Spleen (tissue), 11 donors: ENCODE data around the gene LRP2. TPM values are rescaled to one million over a fixed set of nuclear protein-coding genes. Genes with fewer than 3 reads are reported as not detected.

ENCODE experiments used
- DNase-seq: peaks from one replicate; pipeline ENCODE4 v3.0.0-alpha.2; 2020
- H3K27ac ChIP-seq, 8 donors: fragments of 200-600 bp; sonication (generic) in 7 of 8; 1 replicate in 4 of 8; 2 replicates in 4 of 8; pipeline versions ENCODE4 v1.5.0 to v1.8.0; 2016 to 2021; ENCODE audit warnings: inconsistent platforms in 4 of 8, mild to moderate bottlenecking in 4 of 8, moderate library complexity in 1 of 8
- H3K27me3 ChIP-seq, 7 donors: fragments of 200-600 bp; sonication (generic) in 6 of 7; replicated peaks in 1 of 7; 1 replicate in 4 of 7; 2 replicates in 3 of 7; pipeline versions ENCODE4 v1.5.0 to v1.8.0; 2016 to 2021; ENCODE audit warnings: inconsistent platforms in 3 of 7, mild to moderate bottlenecking in 1 of 7
- H3K36me3 ChIP-seq, 6 donors: fragments of 200-600 bp; sonication (generic) in 5 of 6; 1 replicate in 4 of 6; 2 replicates in 2 of 6; pipeline versions ENCODE4 v1.5.0 to v1.8.0; 2016 to 2021; ENCODE audit warnings: inconsistent platforms in 2 of 6
- H3K4me1 ChIP-seq, 6 donors: fragments of 200-600 bp; sonication (generic) in 5 of 6; 1 replicate in 3 of 6; 2 replicates in 3 of 6; pipeline versions ENCODE4 v1.5.0 to v1.8.0; 2016 to 2021; ENCODE audit warnings: inconsistent platforms in 3 of 6
- H3K4me3 ChIP-seq, 8 donors: fragments of 200-600 bp; sonication (generic) in 7 of 8; 1 replicate in 4 of 8; 2 replicates in 4 of 8; pipeline versions ENCODE4 v1.5.0 to v1.8.0; 2016 to 2021; ENCODE audit warnings: inconsistent platforms in 4 of 8, mild to moderate bottlenecking in 4 of 8, moderate library complexity in 2 of 8
- H3K9me3 ChIP-seq, 8 donors: fragments of 200-600 bp; sonication (generic) in 7 of 8; 1 replicate in 4 of 8; 2 replicates in 4 of 8; pipeline versions ENCODE4 v1.5.0 to v1.8.0; 2016 to 2021; ENCODE audit warnings: inconsistent platforms in 4 of 8
- POLR2A ChIP-seq, 3 donors: fragments of 450-650 bp; IDR thresholded peaks; one replicate each; pipeline ENCODE4 v1.5.1; 2017; ENCODE audit warnings: antibody characterized with exemption in 3 of 3, mild to moderate bottlenecking in 1 of 3
- POLR2AphosphoS5 ChIP-seq, 3 donors: sonication (generic); formaldehyde crosslinking; IDR thresholded peaks; one replicate each; pipeline ENCODE4 v1.5.1; 2017; ENCODE audit warnings: antibody characterized with exemption in 3 of 3
- WGBS, 5 donors: extraction: QIAGEN DNeasy Blood & Tissue Kit in 3 of 5; methylation state at CpG; one replicate each; pipeline versions ENCODE4 v1.1.5 to v1.1.7; 2013 to 2018; 5-methylcytosine and 5-hydroxymethylcytosine counted together
- intact Hi-C: fragments of 100-400 bp; cut with DNase I; formaldehyde crosslinking; loops from one replicate; pipeline ENCODE4 v1.15.0; 2023; ENCODE audit warnings: low total_unique reads
- polyA plus RNA-seq, 3 donors: library from polyadenylated mRNA; stranded (reverse); fragments of 200-250 nt; gene quantifications; one replicate each; pipeline ENCODE4 v1.2.1, GENCODE V29; 2013
- total RNA-seq, 7 donors: library from RNA; depleted of rRNA in 3 of 7; stranded (reverse); fragments of >200 nt in 3 of 7; fragmentation: NEBNext Ultra II Directional in 4 of 7; extraction: Animal tissue kit (Norgen Biotek cat#: 25700) in 4 of 7; gene quantifications; one replicate each; pipeline versions ENCODE4 v1.1.0 to v1.2.1, GENCODE V29; 2016 to 2021
- TF ChIP-seq, protein P1 (sequence below), 11 experiments: fragments of 200-600 bp in 7 of 11; fragments of 450-650 bp in 4 of 11; sonication (generic) in 4 of 11; IDR thresholded peaks in 8 of 11; conservative IDR thresholded peaks in 3 of 11; 1 replicate in 7 of 11; 2 replicates in 4 of 11; pipeline versions ENCODE4 v1.4.0 to v1.8.0; 2016 to 2021; ENCODE audit warnings: antibody characterized with exemption in 11 of 11, inconsistent platforms in 4 of 11, mild to moderate bottlenecking in 1 of 11
- donor health status: healthy with polysubstance abuse.
- donor health status: DM: no; HTN: no; CAD: no; lungs with moderate emphysema.
- donor health status: DM: no; HTN: no; CAD: no.
- donor health status: Bipolar disorder and iron deficiency.
- donor health status: healthy.
- donor health status: DM: no; HTN: no; CAD: no.
- donor health status: DM: yes; HTN: yes; CAD: no.

LRP2 gene
- total and polyA plus RNA-seq, 10 donors = not detected

DNA sequence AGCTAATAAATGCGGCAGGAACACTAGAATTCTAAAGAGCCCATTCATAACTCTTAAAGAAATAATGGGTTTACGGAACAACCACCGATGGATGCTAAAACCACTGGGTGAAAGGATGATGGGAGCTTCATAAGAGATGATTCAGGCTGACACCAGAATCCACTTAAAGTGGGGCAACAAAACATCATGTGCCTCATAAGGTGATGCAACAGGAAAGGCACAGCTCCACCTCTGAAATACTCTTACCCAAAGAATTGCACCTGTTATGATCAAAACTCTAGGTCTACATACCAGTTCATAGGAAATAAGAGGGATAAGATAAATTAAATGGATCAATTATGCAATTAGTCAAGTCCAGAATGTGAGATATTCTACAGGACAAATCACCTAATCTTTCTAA lies 161.6 kb downstream of the LRP2 start:
- intact Hi-C loops = no loop called here
- no peak for DNase-seq
- H3K36me3 ChIP-seq = no peaks in the 10 kb centered on the region
- H3K27ac ChIP-seq = no peak overlapping the region
- H3K27me3 ChIP-seq = peaks cover 0 to 7% (median 0%) of the 10 kb centered on the region in 7 donors
- no peaks in the 10 kb centered on the region for H3K9me3 ChIP-seq
- no peak overlapping the region for H3K4me3 ChIP-seq
- TF ChIP-seq POLR2AphosphoS5 (IDR thresholded peaks at IDR 0.05) = no peak
- TF ChIP-seq POLR2A (IDR thresholded peaks at IDR 0.05) = no peak
- TF ChIP-seq, protein P1, sequence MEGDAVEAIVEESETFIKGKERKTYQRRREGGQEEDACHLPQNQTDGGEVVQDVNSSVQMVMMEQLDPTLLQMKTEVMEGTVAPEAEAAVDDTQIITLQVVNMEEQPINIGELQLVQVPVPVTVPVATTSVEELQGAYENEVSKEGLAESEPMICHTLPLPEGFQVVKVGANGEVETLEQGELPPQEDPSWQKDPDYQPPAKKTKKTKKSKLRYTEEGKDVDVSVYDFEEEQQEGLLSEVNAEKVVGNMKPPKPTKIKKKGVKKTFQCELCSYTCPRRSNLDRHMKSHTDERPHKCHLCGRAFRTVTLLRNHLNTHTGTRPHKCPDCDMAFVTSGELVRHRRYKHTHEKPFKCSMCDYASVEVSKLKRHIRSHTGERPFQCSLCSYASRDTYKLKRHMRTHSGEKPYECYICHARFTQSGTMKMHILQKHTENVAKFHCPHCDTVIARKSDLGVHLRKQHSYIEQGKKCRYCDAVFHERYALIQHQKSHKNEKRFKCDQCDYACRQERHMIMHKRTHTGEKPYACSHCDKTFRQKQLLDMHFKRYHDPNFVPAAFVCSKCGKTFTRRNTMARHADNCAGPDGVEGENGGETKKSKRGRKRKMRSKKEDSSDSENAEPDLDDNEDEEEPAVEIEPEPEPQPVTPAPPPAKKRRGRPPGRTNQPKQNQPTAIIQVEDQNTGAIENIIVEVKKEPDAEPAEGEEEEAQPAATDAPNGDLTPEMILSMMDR (IDR thresholded peaks at IDR 0.05 in 8 of 11, conservative IDR thresholded peaks at IDR 0.05 in 3 of 11) = no peak
- H3K4me1 ChIP-seq = no peaks in the 10 kb centered on the region
- WGBS, 5 donors = 84 to 91% (median 87%) methylated on average over 3 of the region's 3 CpGs

DNA sequence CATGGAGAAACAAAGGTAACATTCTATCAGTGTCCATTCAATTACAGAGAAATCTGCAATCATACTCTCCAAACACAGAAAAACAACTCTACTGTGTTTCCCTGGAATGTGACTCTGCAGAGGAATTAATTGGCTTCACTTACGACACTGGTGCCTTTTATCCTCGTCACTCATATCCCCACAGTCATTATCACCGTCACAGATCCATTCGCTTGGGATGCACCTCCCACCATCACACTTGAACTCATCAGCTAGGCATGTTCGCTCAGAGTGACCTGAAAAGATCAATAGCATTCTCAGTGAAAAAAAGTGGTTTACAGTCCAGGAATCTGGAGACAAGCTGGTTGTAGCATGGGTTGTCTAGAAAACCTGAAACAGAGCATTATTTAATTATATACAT lies 168.7 kb downstream of the LRP2 start:
- no peak for DNase-seq
- TF ChIP-seq POLR2AphosphoS5 (IDR thresholded peaks at IDR 0.05) = no peak
- 66 to 86% (median 81%) methylated on average over 5 of the region's 5 CpGs for WGBS, 5 donors

DNA sequence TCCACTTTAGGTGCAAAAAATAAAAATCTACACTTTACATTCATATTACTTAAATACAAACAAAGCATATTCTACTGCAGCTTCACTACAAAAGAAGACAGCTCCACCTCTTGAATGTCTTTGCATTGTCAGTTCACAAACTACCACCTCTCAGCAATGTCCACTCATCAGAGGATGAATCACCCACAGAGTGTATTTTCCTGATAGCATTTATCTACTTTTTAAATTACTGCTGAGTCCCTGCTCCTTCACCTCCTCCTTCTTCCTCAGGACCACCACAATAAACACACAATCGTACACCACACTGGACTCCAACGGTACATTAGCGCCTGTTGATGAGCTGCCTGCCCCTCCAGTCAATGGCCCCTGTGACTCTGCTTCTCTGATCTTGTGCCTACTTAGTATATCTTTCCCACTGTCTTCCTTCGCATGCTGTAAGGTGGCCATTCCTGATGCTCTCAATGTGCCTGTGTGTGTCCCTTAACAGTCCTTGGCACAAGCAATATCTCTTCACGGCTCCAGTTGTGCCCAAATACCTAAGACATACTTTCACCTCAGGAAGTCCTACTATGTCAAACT lies 172.0 kb downstream of the LRP2 start:
- 52 to 95% (median 75%) methylated on average over 5 of the region's 5 CpGs for WGBS, 5 donors
- no peaks in the 10 kb centered on the region for H3K9me3 ChIP-seq
- intact Hi-C loops = no loop called here
- H3K36me3 ChIP-seq = no peaks in the 10 kb centered on the region
- TF ChIP-seq, protein P1 (IDR thresholded peaks at IDR 0.05 in 8 of 11, conservative IDR thresholded peaks at IDR 0.05 in 3 of 11) = no peak
- TF ChIP-seq POLR2A (IDR thresholded peaks at IDR 0.05) = no peak
- DNase-seq = no peak
- H3K4me3 ChIP-seq = no peak overlapping the region
- H3K4me1 ChIP-seq = no peaks in the 10 kb centered on the region
- no peaks in the 10 kb centered on the region for H3K27me3 ChIP-seq
- no peak overlapping the region for H3K27ac ChIP-seq

More for the DNA sequence above, 168.7 kb downstream of the LRP2 start:
- Histone ChIP-seq H3K36me3 (no peaks in the 10 kb centered on the region), H3K4me1 (no peaks in the 10 kb centered on the region), H3K27ac (no peak overlapping the region), H3K4me3 (no peak overlapping the region), H3K27me3 (no peaks in the 10 kb centered on the region), H3K9me3 (no peaks in the 10 kb centered on the region)
- intact Hi-C loops = no loop called here

DNA sequence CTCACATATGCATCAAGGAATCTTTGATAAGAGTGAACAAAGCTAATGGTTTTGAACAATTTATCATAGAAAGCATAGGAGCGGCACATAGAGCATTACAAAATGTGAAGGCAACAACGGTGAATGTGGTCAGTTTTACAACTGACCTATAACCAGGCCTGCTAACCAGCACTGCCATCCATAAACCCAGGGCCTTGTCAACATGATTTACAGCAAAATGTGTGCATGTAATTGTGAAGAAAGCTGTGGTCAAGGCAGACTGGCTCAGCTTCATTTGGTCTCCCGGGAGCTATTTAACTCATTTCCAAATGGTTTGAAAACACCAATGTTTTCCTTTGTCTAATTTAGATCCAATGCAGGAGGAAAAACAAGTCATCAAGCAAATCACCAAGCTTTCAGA lies 173.2 kb downstream of the LRP2 start:
- whole genome bisulfite sequencing, 5 donors = 78 to 89% (median 83%) methylated on average over 3 of the region's 3 CpGs
- intact Hi-C loops = no loop called here

More for the DNA sequence above, 173.2 kb downstream of the LRP2 start:
- Histone ChIP-seq H3K4me3 (no peak overlapping the region), H3K4me1 (no peaks in the 10 kb centered on the region), H3K27me3 (no peaks in the 10 kb centered on the region), H3K9me3 (no peaks in the 10 kb centered on the region), H3K36me3 (no peaks in the 10 kb centered on the region), H3K27ac (no peak overlapping the region)
- DNase-seq = no peak
- TF ChIP-seq POLR2A (IDR thresholded peaks at IDR 0.05) (no peak), POLR2AphosphoS5 (IDR thresholded peaks at IDR 0.05) (no peak)
- TF ChIP-seq, protein P1 (IDR thresholded peaks at IDR 0.05 in 8 of 11, conservative IDR thresholded peaks at IDR 0.05 in 3 of 11) = no peak
